KMS-11 (cell line): ENCODE data around the gene EFHC2.

ENCODE experiments used
- H2AFZ ChIP-seq: fragments of 200-600 bp; sonication (generic); 2 replicates; pipeline ENCODE4 v1.6.1; 2016; ENCODE audit warnings: antibody characterized with exemption, mixed run types, low read depth
- H3K27ac ChIP-seq: fragments of 200-600 bp; sonication (generic); 2 replicates; pipeline ENCODE4 v1.6.1; 2016; ENCODE audit warnings: mild to moderate bottlenecking, mixed run types
- H3K27me3 ChIP-seq: fragments of 200-600 bp; sonication (generic); 2 replicates; pipeline ENCODE4 v1.6.1; 2017; ENCODE audit warnings: mild to moderate bottlenecking, low read depth, mixed run types, moderate library complexity; ENCODE audit not compliant: insufficient read depth
- H3K36me3 ChIP-seq: fragments of 200-600 bp; sonication (generic); 2 replicates; pipeline ENCODE4 v1.6.1; 2017; ENCODE audit warnings: mild to moderate bottlenecking, mixed run types; ENCODE audit not compliant: insufficient read depth
- H3K4me1 ChIP-seq: fragments of 200-600 bp; sonication (generic); 2 replicates; pipeline ENCODE4 v1.6.1; 2016; ENCODE audit warnings: mild to moderate bottlenecking, low read depth, mixed run types; ENCODE audit not compliant: poor library complexity, severe bottlenecking
- H3K4me2 ChIP-seq: fragments of 200-600 bp; sonication (generic); 2 replicates; pipeline ENCODE4 v1.7.0; 2016; ENCODE audit warnings: mild to moderate bottlenecking, mixed run types
- H3K4me3 ChIP-seq: fragments of 200-600 bp; sonication (generic); IDR thresholded peaks from 2 replicates; pipeline ENCODE4 v1.6.1; 2017; ENCODE audit warnings: low read depth, low read length, mixed read lengths; ENCODE audit not compliant: insufficient read depth
- H3K79me2 ChIP-seq: fragments of 200-600 bp; sonication (generic); 2 replicates; pipeline ENCODE4 v1.6.1; 2016; ENCODE audit warnings: low read depth, mixed run types; ENCODE audit not compliant: insufficient read depth
- H3K9ac ChIP-seq: fragments of 200-600 bp; sonication (generic); 2 replicates; pipeline ENCODE4 v1.6.1; 2016; ENCODE audit warnings: mild to moderate bottlenecking, mixed run types
- H4K20me1 ChIP-seq: fragments of 200-600 bp; sonication (generic); 2 replicates; pipeline ENCODE4 v1.6.1; 2016; ENCODE audit warnings: mild to moderate bottlenecking, mixed run types; ENCODE audit not compliant: insufficient read depth
- TF ChIP-seq, protein P1 (sequence below): fragments of 200-600 bp; sonication (generic); conservative IDR thresholded peaks from 2 replicates; pipeline ENCODE4 v1.6.1; 2017; ENCODE audit warnings: low read depth, mild to moderate bottlenecking, antibody characterized with exemption, low read length, moderate library complexity, mixed read lengths

Gene EFHC2

DNA sequence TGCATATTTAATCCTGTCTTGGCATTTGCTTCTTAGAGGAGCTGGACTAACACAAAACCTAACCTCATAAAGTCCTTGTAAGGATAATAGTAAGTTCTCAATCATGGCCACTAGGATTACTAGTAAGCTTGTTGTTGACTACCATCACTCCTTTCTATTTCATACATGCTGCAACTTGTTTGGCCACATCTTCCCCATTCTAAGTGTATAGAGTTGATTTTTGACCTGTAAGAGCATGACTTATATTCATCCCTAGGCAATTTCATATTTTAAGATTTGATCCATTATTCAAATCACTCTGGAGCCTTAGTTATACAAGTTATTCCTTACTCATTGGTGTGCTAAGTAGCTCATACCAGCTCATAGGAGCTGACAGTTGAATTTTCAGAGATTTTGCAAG lies 109.4 kb downstream of the EFHC2 start:
- Histone ChIP-seq H3K4me3 (no peak overlapping the region), H3K4me2 (no peak overlapping the region), H3K4me1 (no peaks in the 10 kb centered on the region), H3K79me2 (no peaks in the 10 kb centered on the region), H2AFZ (no peak overlapping the region), H4K20me1 (no peaks in the 10 kb centered on the region), H3K36me3 (no peaks in the 10 kb centered on the region), H3K27me3 (no peaks in the 10 kb centered on the region), H3K27ac (no peak overlapping the region), H3K9ac (no peak overlapping the region)
- TF ChIP-seq, protein P1, sequence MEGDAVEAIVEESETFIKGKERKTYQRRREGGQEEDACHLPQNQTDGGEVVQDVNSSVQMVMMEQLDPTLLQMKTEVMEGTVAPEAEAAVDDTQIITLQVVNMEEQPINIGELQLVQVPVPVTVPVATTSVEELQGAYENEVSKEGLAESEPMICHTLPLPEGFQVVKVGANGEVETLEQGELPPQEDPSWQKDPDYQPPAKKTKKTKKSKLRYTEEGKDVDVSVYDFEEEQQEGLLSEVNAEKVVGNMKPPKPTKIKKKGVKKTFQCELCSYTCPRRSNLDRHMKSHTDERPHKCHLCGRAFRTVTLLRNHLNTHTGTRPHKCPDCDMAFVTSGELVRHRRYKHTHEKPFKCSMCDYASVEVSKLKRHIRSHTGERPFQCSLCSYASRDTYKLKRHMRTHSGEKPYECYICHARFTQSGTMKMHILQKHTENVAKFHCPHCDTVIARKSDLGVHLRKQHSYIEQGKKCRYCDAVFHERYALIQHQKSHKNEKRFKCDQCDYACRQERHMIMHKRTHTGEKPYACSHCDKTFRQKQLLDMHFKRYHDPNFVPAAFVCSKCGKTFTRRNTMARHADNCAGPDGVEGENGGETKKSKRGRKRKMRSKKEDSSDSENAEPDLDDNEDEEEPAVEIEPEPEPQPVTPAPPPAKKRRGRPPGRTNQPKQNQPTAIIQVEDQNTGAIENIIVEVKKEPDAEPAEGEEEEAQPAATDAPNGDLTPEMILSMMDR, result no peak

GRCh38 chrX:44232081-44232480 lies 111.4 kb downstream of the EFHC2 start:
- no peak overlapping the region for H2AFZ ChIP-seq
- no peaks in the 10 kb centered on the region for H3K27me3 ChIP-seq
- H3K4me3 ChIP-seq, result no peak overlapping the region

DNA sequence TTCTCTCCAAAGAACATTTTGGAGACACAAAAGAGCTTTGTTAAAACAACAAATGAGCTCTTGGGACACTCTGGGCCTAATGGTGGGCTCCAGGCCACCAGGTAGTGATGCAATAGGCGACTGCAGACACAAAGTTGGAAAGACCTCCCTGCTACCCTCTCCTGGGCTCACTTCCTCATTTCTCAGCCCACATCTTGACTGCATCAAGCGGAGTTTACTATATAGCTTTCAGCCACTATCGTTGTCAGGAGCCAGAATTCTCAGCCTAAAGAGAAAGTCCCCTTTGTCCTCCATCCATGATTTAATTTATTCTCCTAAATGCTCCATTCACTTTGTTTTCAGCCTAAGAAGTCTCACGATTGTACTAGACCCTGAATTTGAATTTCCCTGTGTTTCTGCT lies 114.9 kb downstream of the EFHC2 start:
- H4K20me1 ChIP-seq, result no peaks in the 10 kb centered on the region
- no peak overlapping the region for H2AFZ ChIP-seq
- no peak overlapping the region for H3K4me2 ChIP-seq
- H3K36me3 ChIP-seq, result no peaks in the 10 kb centered on the region
- no peak overlapping the region for H3K27ac ChIP-seq
- no peaks in the 10 kb centered on the region for H3K79me2 ChIP-seq
- no peak overlapping the region for H3K4me3 ChIP-seq
- no peak overlapping the region for H3K9ac ChIP-seq
- TF ChIP-seq, protein P1, result no peak
- H3K4me1 ChIP-seq, result no peaks in the 10 kb centered on the region
- no peaks in the 10 kb centered on the region for H3K27me3 ChIP-seq

More at GRCh38 chrX:44232081-44232480, 111.4 kb downstream of the EFHC2 start:
- Histone ChIP-seq H3K79me2 (no peaks in the 10 kb centered on the region), H3K9ac (no peak overlapping the region), H4K20me1 (no peaks in the 10 kb centered on the region), H3K27ac (no peak overlapping the region), H3K4me1 (no peaks in the 10 kb centered on the region), H3K4me2 (no peak overlapping the region), H3K36me3 (no peaks in the 10 kb centered on the region)
- TF ChIP-seq, protein P1, result no peak

DNA sequence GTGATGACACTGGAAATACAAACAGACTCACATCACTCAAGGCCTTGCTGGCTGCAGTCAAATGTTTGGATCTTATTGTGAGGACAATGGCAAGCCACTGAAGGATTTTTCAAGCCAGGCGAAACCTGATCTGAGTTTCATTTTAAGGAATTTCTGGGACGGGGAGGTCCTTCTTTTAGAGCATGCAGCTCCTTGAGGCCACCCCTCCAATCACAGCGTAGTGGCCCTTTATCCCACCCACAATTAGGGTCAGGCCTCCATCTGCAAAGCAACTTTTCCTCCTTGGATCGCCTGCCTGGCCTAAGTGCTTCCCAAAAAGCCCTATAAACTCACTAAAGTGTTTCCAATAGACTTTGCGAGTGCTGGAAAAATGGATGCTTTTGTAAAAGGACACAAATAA lies 115.5 kb downstream of the EFHC2 start:
- Histone ChIP-seq H3K79me2 (no peaks in the 10 kb centered on the region), H3K4me1 (no peaks in the 10 kb centered on the region), H3K4me3 (no peak overlapping the region), H3K27ac (no peak overlapping the region), H4K20me1 (no peaks in the 10 kb centered on the region), H3K36me3 (no peaks in the 10 kb centered on the region), H2AFZ (no peak overlapping the region), H3K4me2 (no peak overlapping the region), H3K9ac (no peak overlapping the region), H3K27me3 (no peaks in the 10 kb centered on the region)
- TF ChIP-seq, protein P1, result no peak
